GM12865 (cell line): ENCODE results near the gene BCAS2.

Source experiments
- DNase-seq: peaks from one replicate; pipeline ENCODE4 v3.0.0; 2010; ENCODE audit warnings: low read depth
- H3K4me3 ChIP-seq: 2 replicates; pipeline ENCODE4 v1.5.1; 2011; ENCODE audit warnings: mild to moderate bottlenecking, low read depth, low read length, control low read depth
- TF ChIP-seq, protein P1 (sequence below): IDR thresholded peaks from 2 replicates; pipeline ENCODE4 v1.5.1; 2011; ENCODE audit warnings: low read length, control low read depth, low read depth, inconsistent platforms; ENCODE audit not compliant: insufficient read depth; ENCODE audit errors: missing control alignments

BCAS2 gene

GRCh38 chr1:114549137-114549536 is 32.3 kb downstream of the BCAS2 start:
- TF ChIP-seq, protein P1, sequence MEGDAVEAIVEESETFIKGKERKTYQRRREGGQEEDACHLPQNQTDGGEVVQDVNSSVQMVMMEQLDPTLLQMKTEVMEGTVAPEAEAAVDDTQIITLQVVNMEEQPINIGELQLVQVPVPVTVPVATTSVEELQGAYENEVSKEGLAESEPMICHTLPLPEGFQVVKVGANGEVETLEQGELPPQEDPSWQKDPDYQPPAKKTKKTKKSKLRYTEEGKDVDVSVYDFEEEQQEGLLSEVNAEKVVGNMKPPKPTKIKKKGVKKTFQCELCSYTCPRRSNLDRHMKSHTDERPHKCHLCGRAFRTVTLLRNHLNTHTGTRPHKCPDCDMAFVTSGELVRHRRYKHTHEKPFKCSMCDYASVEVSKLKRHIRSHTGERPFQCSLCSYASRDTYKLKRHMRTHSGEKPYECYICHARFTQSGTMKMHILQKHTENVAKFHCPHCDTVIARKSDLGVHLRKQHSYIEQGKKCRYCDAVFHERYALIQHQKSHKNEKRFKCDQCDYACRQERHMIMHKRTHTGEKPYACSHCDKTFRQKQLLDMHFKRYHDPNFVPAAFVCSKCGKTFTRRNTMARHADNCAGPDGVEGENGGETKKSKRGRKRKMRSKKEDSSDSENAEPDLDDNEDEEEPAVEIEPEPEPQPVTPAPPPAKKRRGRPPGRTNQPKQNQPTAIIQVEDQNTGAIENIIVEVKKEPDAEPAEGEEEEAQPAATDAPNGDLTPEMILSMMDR, result no peak
- no peak for DNase-seq
- H3K4me3 ChIP-seq, result no peak overlapping the region

- TF ChIP-seq, protein P1, result no peak
- DNase-seq, result no peak
- H3K4me3 ChIP-seq, result no peak overlapping the region
Measured at GRCh38 chr1:114547076-114547475, 34.3 kb downstream of the BCAS2 start.

DNA sequence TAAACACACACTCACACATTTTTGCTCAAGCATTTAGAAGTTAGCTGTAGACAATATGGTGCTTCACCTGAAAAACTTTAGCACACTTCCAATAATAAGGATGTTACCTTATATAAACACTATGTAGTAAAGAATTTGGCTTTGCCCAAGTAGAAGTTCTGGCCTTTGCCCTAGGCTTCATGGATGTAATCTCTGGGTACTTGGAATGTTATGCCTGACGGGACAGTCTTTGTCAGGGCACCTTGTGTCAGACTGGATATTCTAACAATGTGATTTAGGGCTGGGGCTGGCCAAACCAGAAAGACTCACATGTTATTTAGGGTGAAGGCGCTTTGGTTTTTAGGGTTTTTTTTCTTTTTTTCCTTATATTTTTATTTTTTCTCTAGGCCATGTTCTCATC is 35.6 kb downstream of the BCAS2 start:
- TF ChIP-seq, protein P1, result no peak
- H3K4me3 ChIP-seq, result no peak overlapping the region
- DNase-seq, result no peak

DNA sequence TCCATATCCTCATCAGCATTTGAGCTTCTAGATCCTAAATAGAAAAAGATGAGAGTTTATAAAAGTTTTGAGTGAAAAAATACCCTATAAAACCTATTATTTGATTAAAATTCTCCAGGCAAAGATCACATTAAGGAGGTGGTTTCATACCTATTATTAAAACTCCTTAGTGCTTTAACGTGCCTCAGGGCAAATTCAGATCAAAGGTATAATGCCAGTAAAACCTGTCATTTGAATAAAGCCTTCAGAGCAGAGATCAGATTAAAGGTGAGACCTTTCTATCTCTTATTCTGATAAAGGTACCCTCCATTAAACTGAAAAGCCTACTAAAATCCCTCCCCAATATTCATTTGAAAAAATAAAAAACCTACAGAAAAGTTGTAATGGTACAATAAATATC is 36.1 kb downstream of the BCAS2 start:
- DNase-seq, result no peak
- TF ChIP-seq, protein P1, result no peak

GRCh38 chr1:114540821-114541220 is 40.6 kb downstream of the BCAS2 start:
- DNase-seq, result no peak
- TF ChIP-seq, protein P1, result no peak
- no peak overlapping the region for H3K4me3 ChIP-seq

More for the DNA sequence above, 36.1 kb downstream of the BCAS2 start:
- no peak overlapping the region for H3K4me3 ChIP-seq

GRCh38 chr1:114540272-114540671 is 41.1 kb downstream of the BCAS2 start:
- TF ChIP-seq, protein P1, result no peak
- H3K4me3 ChIP-seq, result no peak overlapping the region

GRCh38 chr1:114536043-114536442 is 45.4 kb downstream of the BCAS2 start:
- TF ChIP-seq, protein P1, result no peak
- no peak for DNase-seq

More at GRCh38 chr1:114540272-114540671, 41.1 kb downstream of the BCAS2 start:
- no peak for DNase-seq

More at GRCh38 chr1:114536043-114536442, 45.4 kb downstream of the BCAS2 start:
- H3K4me3 ChIP-seq, result no peak overlapping the region
